OCI-LY1 (cell line): ENCODE data around the gene TMC4.
"Not testable (repeated sequence)": the region's sequence is repeated elsewhere in the genome, so short reads cannot be mapped to it uniquely, and the experiment has no call there.

Source experiments
- H2AFZ ChIP-seq: fragments of 200-600 bp; sonication (generic), shearing (Covaris generic); 2 replicates; pipeline ENCODE4 v1.6.0; 2014; ENCODE audit warnings: antibody characterized with exemption, mild to moderate bottlenecking, low read length
- H3F3A ChIP-seq: fragments of 200-600 bp; sonication (generic), shearing (Covaris generic); 2 replicates; pipeline ENCODE4 v1.6.0; 2014; ENCODE audit warnings: mild to moderate bottlenecking, antibody characterized with exemption, low read length, moderate library complexity; ENCODE audit not compliant: insufficient read depth
- H3K27ac ChIP-seq: fragments of 200-600 bp; sonication (generic); 2 replicates; pipeline ENCODE4 v1.5.1; 2014; ENCODE audit warnings: low read length, mixed run types, mild to moderate bottlenecking, low read depth; ENCODE audit not compliant: poor library complexity, severe bottlenecking
- H3K27me3 ChIP-seq: fragments of 200-600 bp; sonication (generic); 2 replicates; pipeline ENCODE4 v1.6.0; 2014; ENCODE audit warnings: antibody characterized with exemption, mild to moderate bottlenecking, low read length, moderate library complexity; ENCODE audit not compliant: insufficient read depth
- H3K36me3 ChIP-seq: fragments of 200-600 bp; sonication (generic); 2 replicates; pipeline ENCODE4 v1.6.1; 2014; ENCODE audit warnings: mild to moderate bottlenecking, antibody characterized with exemption, low read length, moderate library complexity, mixed read lengths; ENCODE audit not compliant: insufficient read depth
- H3K4me1 ChIP-seq: fragments of 200-600 bp; sonication (generic); 2 replicates; pipeline ENCODE4 v1.5.1; 2014; ENCODE audit warnings: mild to moderate bottlenecking, low read length, moderate library complexity; ENCODE audit not compliant: insufficient read depth, severe bottlenecking
- H3K4me2 ChIP-seq: fragments of 200-600 bp; sonication (generic), shearing (Covaris generic); 2 replicates; pipeline ENCODE4 v1.6.1; 2014; ENCODE audit warnings: low read length
- H3K4me3 ChIP-seq: fragments of 200-600 bp; sonication (generic); 2 replicates; pipeline ENCODE4 v1.5.1; 2014; ENCODE audit warnings: low read length, low read depth, mild to moderate bottlenecking, mixed read lengths; ENCODE audit not compliant: poor library complexity, severe bottlenecking
- H3K79me2 ChIP-seq: fragments of 200-600 bp; shearing (Covaris generic); 2 replicates; pipeline ENCODE4 v1.6.1; 2016; ENCODE audit warnings: mixed run types, low read length, mixed read lengths; ENCODE audit not compliant: insufficient read depth
- H3K9ac ChIP-seq: fragments of 200-600 bp; sonication (generic), shearing (Covaris generic); 2 replicates; pipeline ENCODE4 v1.6.1; 2014; ENCODE audit warnings: mild to moderate bottlenecking, low read length, mixed read lengths
- H3K9me2 ChIP-seq: fragments of 200-600 bp; sonication (generic), shearing (Covaris generic); 2 replicates; pipeline ENCODE4 v1.6.1; 2014; ENCODE audit warnings: low read depth, mild to moderate bottlenecking, low read length, mixed read lengths
- H3K9me3 ChIP-seq: fragments of 200-600 bp; shearing (Covaris generic); 2 replicates; pipeline ENCODE4 v1.6.1; 2014; ENCODE audit warnings: low read length, mixed read lengths
- H4K20me1 ChIP-seq: fragments of 200-600 bp; sonication (generic), shearing (Covaris generic); 2 replicates; pipeline ENCODE4 v1.6.0; 2016; ENCODE audit warnings: mild to moderate bottlenecking, low read length; ENCODE audit not compliant: insufficient read depth
- CTCF ChIP-seq: fragments of 200-600 bp; sonication (generic), shearing (Covaris generic); IDR thresholded peaks from 2 replicates; pipeline ENCODE4 v1.5.1; 2017; ENCODE audit warnings: mild to moderate bottlenecking, antibody characterized with exemption, low read length, moderate library complexity, mixed read lengths
- EZH2 ChIP-seq: fragments of 200-600 bp; sonication (generic), shearing (Covaris generic); IDR thresholded peaks from 2 replicates; pipeline ENCODE4 v1.8.0; 2017; ENCODE audit warnings: borderline replicate concordance, mixed run types, mild to moderate bottlenecking, antibody characterized with exemption, low read length, moderate library complexity, mixed read lengths

The TMC4 gene

DNA sequence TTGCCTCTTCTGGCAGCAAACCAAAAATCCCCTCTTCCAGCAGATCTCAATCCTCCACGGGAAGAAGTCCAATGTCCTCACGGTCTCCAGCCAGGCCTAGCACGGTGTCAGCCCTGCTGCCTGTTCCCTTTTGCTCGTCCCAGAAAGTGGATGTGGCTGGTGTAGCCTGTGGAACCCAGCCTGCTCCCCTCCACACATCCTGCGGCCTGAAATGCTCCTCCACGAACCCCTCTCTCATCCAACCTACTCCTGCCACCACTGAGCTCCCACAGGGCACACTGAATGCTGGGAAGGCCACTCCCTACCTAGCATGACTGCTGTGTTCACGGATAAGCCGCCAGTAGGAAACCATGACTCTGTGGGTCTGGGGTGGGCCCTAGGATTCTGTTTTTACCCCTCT, 13.4 kb upstream of the TMC4 start:
- no peak for TF ChIP-seq EZH2
- TF ChIP-seq CTCF = no peak
- Histone ChIP-seq H3K79me2 (no peaks in the 10 kb centered on the region), H3K36me3 (no peaks in the 10 kb centered on the region), H3K4me3 (no peak overlapping the region), H3K27me3 (no peaks in the 10 kb centered on the region), H3K9ac (no peak overlapping the region), H3K27ac (no peak overlapping the region), H4K20me1 (no peaks in the 10 kb centered on the region), H3K4me1 (peaks cover 11% of the 10 kb centered on the region), H3K9me3 (no peaks in the 10 kb centered on the region), H3K9me2 (no peaks in the 10 kb centered on the region), H3K4me2 (no peak overlapping the region), H3F3A (no peaks in the 10 kb centered on the region), H2AFZ (no peak overlapping the region)

GRCh38 chr19:54183431-54183830, 10.5 kb upstream of the TMC4 start:
- peaks cover 15% of the 10 kb centered on the region for H3K4me1 ChIP-seq
- H2AFZ ChIP-seq = no peak overlapping the region
- no peak overlapping the region for H3K27ac ChIP-seq
- H3K4me3 ChIP-seq = no peak overlapping the region
- TF ChIP-seq EZH2 = no peak
- no peak for TF ChIP-seq CTCF
- no peaks in the 10 kb centered on the region for H3F3A ChIP-seq
- no peak overlapping the region for H3K4me2 ChIP-seq
- H3K9me3 ChIP-seq = no peaks in the 10 kb centered on the region
- no peaks in the 10 kb centered on the region for H3K36me3 ChIP-seq
- no peaks in the 10 kb centered on the region for H4K20me1 ChIP-seq
- H3K79me2 ChIP-seq = no peaks in the 10 kb centered on the region
- no peaks in the 10 kb centered on the region for H3K9me2 ChIP-seq
- H3K27me3 ChIP-seq = no peaks in the 10 kb centered on the region
- H3K9ac ChIP-seq = no peak overlapping the region

GRCh38 chr19:54181894-54182293, 8.9 kb upstream of the TMC4 start:
- not testable (repeated sequence) for H3K9me2 ChIP-seq, H3K27ac ChIP-seq, H3K9me3 ChIP-seq, H3K27me3 ChIP-seq, H3K4me1 ChIP-seq, H3K4me3 ChIP-seq, H2AFZ ChIP-seq, H3K4me2 ChIP-seq, H4K20me1 ChIP-seq, H3K79me2 ChIP-seq, H3K36me3 ChIP-seq, H3F3A ChIP-seq, H3K9ac ChIP-seq

DNA sequence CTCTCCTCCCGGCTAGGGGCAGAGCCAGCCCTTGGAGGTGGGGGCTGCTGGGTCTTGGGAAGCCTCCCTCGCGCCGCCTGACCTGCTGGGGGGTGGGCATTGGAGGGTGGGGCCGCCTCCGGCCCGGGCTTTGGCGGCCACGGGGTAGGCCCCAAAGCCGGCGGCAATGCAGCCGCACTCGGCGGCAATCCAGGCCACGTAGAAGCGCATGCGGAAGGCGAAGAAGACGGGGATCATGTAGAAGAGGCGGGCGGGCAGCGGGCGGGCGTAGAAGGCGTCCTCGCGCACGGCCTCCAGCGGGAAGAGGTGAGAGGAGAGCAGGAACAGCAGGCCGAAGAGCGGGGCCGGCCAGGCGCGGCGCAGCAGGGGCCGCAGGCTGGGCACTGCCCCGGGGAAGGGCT, 7.7 kb upstream of the TMC4 start:
- Histone ChIP-seq H3K79me2 (no peaks in the 10 kb centered on the region), H3K27ac (no peak overlapping the region), H2AFZ (no peak overlapping the region), H3K27me3 (no peaks in the 10 kb centered on the region), H3K36me3 (no peaks in the 10 kb centered on the region), H4K20me1 (no peaks in the 10 kb centered on the region), H3K9me3 (no peaks in the 10 kb centered on the region), H3F3A (no peaks in the 10 kb centered on the region), H3K9me2 (no peaks in the 10 kb centered on the region), H3K9ac (no peak overlapping the region), H3K4me3 (no peak overlapping the region), H3K4me1 (peaks cover 10% of the 10 kb centered on the region), H3K4me2 (no peak overlapping the region)
- TF ChIP-seq CTCF = no peak
- no peak for TF ChIP-seq EZH2
